ENCODE measurements around the gene CCDC33.

Gene CCDC33

DNA sequence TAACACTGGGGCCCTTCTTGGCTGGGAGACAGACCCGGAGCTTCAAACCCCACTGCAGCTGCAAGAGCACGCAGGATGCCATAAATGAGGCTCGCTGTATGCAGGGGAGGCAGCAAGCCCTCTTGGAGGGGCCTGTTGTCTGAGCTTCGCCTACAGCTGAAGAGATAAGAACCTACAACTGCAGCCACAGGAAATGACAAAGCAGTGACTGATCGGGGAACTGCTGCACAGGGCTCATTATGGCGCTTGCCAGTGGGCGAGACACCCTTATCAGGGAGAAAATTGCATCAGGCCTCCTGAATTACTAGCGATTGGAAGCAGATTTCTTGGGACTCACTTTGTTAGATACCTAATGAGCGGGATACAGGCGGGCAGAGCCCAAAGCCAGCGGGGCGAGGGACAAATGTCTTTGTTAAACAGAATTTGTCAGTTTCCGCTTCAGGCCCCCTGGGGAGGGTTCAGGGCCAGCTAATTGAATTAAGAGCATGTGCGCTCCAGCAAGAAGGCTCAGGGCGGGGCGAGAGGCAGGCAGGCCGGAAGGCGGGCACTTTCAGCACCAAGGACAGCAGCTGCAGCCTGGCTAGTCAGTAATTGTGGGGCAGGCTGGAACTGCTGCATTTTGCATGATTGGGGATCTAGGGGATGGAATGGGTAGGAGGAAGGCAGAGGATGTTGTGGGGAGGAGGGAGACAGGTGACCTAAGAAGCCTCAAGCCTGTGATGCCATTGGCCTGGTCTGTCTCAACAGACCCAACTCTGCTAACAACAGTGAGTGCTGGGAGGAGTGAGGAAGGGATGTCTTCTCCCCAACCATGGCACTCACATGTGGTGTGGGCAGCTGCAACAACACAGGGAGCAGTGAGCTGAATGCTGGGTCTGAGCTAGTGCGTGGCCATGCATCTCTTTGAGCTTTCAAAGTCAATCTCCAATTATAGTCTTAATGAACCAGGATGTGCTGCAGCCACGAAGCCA lies 55.3 kb downstream of the CCDC33 start:
- TF ChIP-seq, protein P1, sequence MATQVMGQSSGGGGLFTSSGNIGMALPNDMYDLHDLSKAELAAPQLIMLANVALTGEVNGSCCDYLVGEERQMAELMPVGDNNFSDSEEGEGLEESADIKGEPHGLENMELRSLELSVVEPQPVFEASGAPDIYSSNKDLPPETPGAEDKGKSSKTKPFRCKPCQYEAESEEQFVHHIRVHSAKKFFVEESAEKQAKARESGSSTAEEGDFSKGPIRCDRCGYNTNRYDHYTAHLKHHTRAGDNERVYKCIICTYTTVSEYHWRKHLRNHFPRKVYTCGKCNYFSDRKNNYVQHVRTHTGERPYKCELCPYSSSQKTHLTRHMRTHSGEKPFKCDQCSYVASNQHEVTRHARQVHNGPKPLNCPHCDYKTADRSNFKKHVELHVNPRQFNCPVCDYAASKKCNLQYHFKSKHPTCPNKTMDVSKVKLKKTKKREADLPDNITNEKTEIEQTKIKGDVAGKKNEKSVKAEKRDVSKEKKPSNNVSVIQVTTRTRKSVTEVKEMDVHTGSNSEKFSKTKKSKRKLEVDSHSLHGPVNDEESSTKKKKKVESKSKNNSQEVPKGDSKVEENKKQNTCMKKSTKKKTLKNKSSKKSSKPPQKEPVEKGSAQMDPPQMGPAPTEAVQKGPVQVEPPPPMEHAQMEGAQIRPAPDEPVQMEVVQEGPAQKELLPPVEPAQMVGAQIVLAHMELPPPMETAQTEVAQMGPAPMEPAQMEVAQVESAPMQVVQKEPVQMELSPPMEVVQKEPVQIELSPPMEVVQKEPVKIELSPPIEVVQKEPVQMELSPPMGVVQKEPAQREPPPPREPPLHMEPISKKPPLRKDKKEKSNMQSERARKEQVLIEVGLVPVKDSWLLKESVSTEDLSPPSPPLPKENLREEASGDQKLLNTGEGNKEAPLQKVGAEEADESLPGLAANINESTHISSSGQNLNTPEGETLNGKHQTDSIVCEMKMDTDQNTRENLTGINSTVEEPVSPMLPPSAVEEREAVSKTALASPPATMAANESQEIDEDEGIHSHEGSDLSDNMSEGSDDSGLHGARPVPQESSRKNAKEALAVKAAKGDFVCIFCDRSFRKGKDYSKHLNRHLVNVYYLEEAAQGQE (IDR thresholded peaks at IDR 0.05; ENCODE audit: low read depth) = peak; percentile 99
- no peak for TF ChIP-seq CREB1 (IDR thresholded peaks at IDR 0.05; ENCODE audit: low read depth)
- peak; percentile 76 for TF ChIP-seq MAX (IDR thresholded peaks at IDR 0.05)
- TF ChIP-seq RAD21 (IDR thresholded peaks at IDR 0.05; ENCODE audit: low read depth) = peak; percentile 19; the same call in 1 of the 2 replicates
- TF ChIP-seq ZBTB7A (IDR thresholded peaks at IDR 0.05; ENCODE audit: low read depth) = no peak
- TF ChIP-seq CEBPB (IDR thresholded peaks at IDR 0.05) = no peak
- no peak for TF ChIP-seq TAF1 (IDR thresholded peaks at IDR 0.05; ENCODE audit: low read depth)

DNA sequence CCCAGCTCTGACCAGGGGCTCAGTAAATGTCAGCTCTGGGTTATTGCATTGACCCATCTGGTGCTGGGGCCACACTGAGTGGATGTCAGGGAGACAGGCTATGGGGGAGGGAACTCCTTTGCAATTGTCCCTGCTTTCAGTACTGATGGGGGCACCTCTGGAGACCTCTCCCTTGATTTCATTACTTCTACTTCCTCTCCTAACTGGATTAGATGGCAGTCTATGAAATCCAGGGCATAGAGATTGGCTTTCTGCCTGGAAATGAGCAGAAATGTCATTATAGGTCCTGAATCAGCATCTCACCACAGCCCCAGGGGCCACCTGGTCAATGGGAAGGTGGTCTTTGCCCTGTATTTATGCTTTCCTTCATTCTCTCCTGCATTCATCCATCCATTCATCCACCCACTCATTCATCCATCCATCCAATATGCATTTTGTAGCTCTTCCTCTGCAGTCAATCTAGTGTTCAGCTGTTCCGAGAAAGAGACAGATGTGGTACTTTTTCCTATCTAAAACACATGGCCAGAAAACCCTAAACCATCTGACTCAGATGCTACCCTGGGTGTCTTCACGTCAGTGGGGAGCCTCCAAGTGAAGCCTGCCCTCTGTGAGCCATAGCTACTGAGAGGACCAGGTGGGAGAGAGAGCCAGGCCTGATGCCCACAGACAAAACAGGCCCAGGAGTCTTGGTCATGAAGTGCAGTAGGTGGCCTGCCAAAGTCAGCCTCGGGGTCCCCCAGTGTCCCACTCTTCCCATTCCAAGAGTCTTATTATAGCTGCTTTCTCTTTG lies 57.1 kb downstream of the CCDC33 start:
- TF ChIP-seq, protein P1 (IDR thresholded peaks at IDR 0.05; ENCODE audit: low read depth) = no peak
- TF ChIP-seq EP300 (IDR thresholded peaks at IDR 0.05; ENCODE audit: borderline replicate concordance) (no peak), TEAD4 (IDR thresholded peaks at IDR 0.05) (no peak)

DNA sequence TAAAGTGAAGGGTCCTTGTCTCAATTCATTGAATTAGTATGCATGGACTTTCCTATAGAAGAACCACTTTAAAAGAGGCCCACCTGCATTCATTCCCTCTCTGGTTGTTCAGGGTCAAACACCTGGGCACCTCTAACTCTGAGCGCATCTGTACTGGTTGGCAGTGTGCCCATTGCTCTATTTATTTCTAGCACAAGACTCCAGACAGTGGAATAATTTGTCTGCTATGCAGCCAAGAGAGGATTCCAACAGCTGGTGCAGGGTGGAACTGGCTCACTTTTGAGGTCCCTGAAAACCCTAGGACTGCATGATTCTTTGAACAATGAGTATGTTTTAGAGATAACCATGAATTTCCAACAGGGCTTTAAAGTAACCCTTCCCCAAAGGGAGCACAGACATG lies 57.9 kb downstream of the CCDC33 start:
- TF ChIP-seq NFIC (IDR thresholded peaks at IDR 0.05) (no peak), ZBTB7A (IDR thresholded peaks at IDR 0.05; ENCODE audit: low read depth) (no peak), EGR1 (IDR thresholded peaks at IDR 0.05) (no peak), TCF12 (IDR thresholded peaks at IDR 0.05; ENCODE audit: low read depth) (no peak), CEBPB (IDR thresholded peaks at IDR 0.05) (no peak), MAX (IDR thresholded peaks at IDR 0.05) (no peak), FOXM1 (IDR thresholded peaks at IDR 0.05; ENCODE audit: borderline replicate concordance, low read depth) (no peak), CREB1 (IDR thresholded peaks at IDR 0.05; ENCODE audit: low read depth) (no peak), TAF1 (IDR thresholded peaks at IDR 0.05; ENCODE audit: low read depth) (no peak)
- TF ChIP-seq, protein P1 (IDR thresholded peaks at IDR 0.05; ENCODE audit: low read depth) = no peak
- TF ChIP-seq, protein P2, sequence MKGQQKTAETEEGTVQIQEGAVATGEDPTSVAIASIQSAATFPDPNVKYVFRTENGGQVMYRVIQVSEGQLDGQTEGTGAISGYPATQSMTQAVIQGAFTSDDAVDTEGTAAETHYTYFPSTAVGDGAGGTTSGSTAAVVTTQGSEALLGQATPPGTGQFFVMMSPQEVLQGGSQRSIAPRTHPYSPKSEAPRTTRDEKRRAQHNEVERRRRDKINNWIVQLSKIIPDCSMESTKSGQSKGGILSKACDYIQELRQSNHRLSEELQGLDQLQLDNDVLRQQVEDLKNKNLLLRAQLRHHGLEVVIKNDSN (IDR thresholded peaks at IDR 0.05) = no peak

DNA sequence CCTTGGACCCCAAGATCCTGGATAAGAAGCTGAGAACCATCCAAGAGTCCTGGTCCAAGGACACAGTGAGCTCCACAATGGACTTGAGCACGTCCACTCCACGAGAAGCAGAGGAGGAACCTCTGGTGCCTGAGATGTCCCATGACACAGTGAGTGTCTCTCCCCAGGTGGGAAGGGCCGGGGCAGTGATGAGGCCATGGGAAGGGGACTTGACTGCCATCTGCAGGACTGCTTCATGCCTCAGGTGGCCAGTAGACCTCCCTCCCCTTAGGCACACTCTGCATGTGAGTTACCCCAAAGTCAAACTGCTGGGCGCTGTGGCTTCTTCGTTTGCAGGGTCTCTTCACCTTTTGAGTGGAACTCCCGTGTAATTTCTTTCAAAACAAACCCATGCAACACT lies 59.7 kb downstream of the CCDC33 start:
- TF ChIP-seq CREB1 (IDR thresholded peaks at IDR 0.05; ENCODE audit: low read depth) (no peak), RAD21 (IDR thresholded peaks at IDR 0.05; ENCODE audit: low read depth) (peak; percentile 63)

DNA sequence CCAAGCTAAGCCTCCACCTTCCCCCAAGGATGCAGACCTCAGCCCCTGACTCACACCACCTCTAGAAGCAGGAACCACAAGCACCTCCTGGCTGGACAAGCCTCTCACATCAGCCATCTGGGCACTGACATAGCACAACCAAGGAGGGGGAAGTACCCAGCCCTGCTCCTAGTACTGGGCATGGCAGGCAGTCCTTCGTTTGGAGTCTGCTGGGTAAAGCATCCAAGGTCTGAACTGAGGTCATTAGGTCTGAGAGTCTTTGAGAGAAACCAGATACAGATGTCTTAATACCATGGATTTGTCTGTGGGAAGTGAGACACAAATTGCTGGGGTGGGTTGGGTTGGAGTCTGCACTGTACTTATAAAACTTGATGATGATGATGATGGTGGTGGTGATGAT lies 61.8 kb downstream of the CCDC33 start:
- TF ChIP-seq ZBTB7A (IDR thresholded peaks at IDR 0.05; ENCODE audit: low read depth) (no peak), MAX (IDR thresholded peaks at IDR 0.05) (no peak), TAF1 (IDR thresholded peaks at IDR 0.05; ENCODE audit: low read depth) (no peak), TCF12 (IDR thresholded peaks at IDR 0.05; ENCODE audit: low read depth) (no peak), TEAD4 (IDR thresholded peaks at IDR 0.05) (no peak), EGR1 (IDR thresholded peaks at IDR 0.05) (no peak), EP300 (IDR thresholded peaks at IDR 0.05; ENCODE audit: borderline replicate concordance) (no peak), CREB1 (IDR thresholded peaks at IDR 0.05; ENCODE audit: low read depth) (no peak), FOXM1 (IDR thresholded peaks at IDR 0.05; ENCODE audit: borderline replicate concordance, low read depth) (no peak), YY1 (IDR thresholded peaks at IDR 0.05; ENCODE audit: low read depth) (no peak), CEBPB (IDR thresholded peaks at IDR 0.05) (no peak), RAD21 (IDR thresholded peaks at IDR 0.05; ENCODE audit: low read depth) (no peak)
- TF ChIP-seq, protein P1 (IDR thresholded peaks at IDR 0.05; ENCODE audit: low read depth) = no peak
- TF ChIP-seq, protein P2 (IDR thresholded peaks at IDR 0.05) = no peak
